ENCODE measurements around the gene MEIS1. TPM values are rescaled to one million over a fixed set of nuclear protein-coding genes. Genes with fewer than 3 reads are reported as not detected.

MEIS1 gene
- total RNA-seq, 1 experiment from 2014 or later = 4.4 TPM

DNA sequence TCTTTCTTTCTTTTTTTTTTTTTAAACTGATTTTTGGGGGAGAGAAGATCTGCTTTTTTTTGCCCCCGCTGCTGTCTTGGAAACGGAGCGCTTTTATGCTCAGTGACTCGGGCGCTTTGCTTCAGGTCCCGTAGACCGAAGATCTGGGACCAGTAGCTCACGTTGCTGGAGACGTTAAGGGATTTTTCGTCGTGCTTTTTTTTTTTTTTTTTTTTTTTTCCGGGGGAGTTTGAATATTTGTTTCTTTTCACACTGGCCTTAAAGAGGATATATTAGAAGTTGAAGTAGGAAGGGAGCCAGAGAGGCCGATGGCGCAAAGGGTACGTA, 587 bp downstream of the MEIS1 start:
- peaks cover 29% of the 10 kb centered on the region for H3K36me3 Mint-ChIP-seq (ENCODE audit: insufficient read depth, unreplicated experiment)
- no peak for DNase-seq (ENCODE audit: unreplicated experiment)

GRCh38 chr2:66435963-66436362, 1.0 kb downstream of the MEIS1 start:
- intact Hi-C loops (cut with micrococcal nuclease) = loop anchor here (1.0 kb wide), 2 partner anchors 59 to 139 kb away; no protein-coding TSS in a partner anchor
- BruUV-seq (replicated peaks) = no TSS peak
- no peak for TF ChIP-seq CTCF (IDR thresholded peaks at IDR 0.05; ENCODE audit: unreplicated experiment)
- H3K4me1 Mint-ChIP-seq (ENCODE audit: insufficient read depth, unreplicated experiment) = peaks cover 6% of the 10 kb centered on the region
- H3K36me3 Mint-ChIP-seq (ENCODE audit: insufficient read depth, unreplicated experiment) = peaks cover 32% of the 10 kb centered on the region
- H3K27ac Mint-ChIP-seq (ENCODE audit: low read depth, unreplicated experiment) = peak overlapping the region; percentile 89
- POLR2A ChIA-PET = interaction anchor here (0.6 to 5.0 kb wide), 24 partner anchors 9 to 1359 kb away, joined by 3 to 48 read pairs (median 4); no protein-coding TSS in a partner anchor
- no peaks in the 10 kb centered on the region for H3K27me3 Mint-ChIP-seq (ENCODE audit: insufficient read depth, unreplicated experiment)
- DNase-seq (ENCODE audit: unreplicated experiment) = no peak
- CTCF ChIA-PET = interaction anchor here (0.6 to 1.4 kb wide), 10 partner anchors 58 to 1409 kb away, joined by 3 to 5 read pairs (median 3); no protein-coding TSS in a partner anchor
- H3K4me3 Mint-ChIP-seq (ENCODE audit: unreplicated experiment) = peak overlapping the region; percentile 84
- no peaks in the 10 kb centered on the region for H3K9me3 Mint-ChIP-seq (ENCODE audit: unreplicated experiment)

More for the DNA sequence above, 587 bp downstream of the MEIS1 start:
- no peaks in the 10 kb centered on the region for H3K27me3 Mint-ChIP-seq (ENCODE audit: insufficient read depth, unreplicated experiment)
- BruUV-seq (replicated peaks) = no TSS peak
- ChIA-PET POLR2A (interaction anchor here (0.6 to 5.0 kb wide), 20 partner anchors 9 to 1215 kb away, joined by 3 to 48 read pairs (median 5); no protein-coding TSS in a partner anchor), CTCF (interaction anchor here (0.6 to 1.4 kb wide), 9 partner anchors 18 to 1181 kb away, joined by 3 to 6 read pairs (median 3); no protein-coding TSS in a partner anchor)
- H3K9me3 Mint-ChIP-seq (ENCODE audit: unreplicated experiment) = no peaks in the 10 kb centered on the region
- H3K27ac Mint-ChIP-seq (ENCODE audit: low read depth, unreplicated experiment) = peak overlapping the region; percentile 89
- H3K4me1 Mint-ChIP-seq (ENCODE audit: insufficient read depth, unreplicated experiment) = peaks cover 6% of the 10 kb centered on the region
- peak overlapping the region; percentile 84 for H3K4me3 Mint-ChIP-seq (ENCODE audit: unreplicated experiment)
- intact Hi-C loops (cut with micrococcal nuclease) = loop anchor here (1.0 kb wide), 2 partner anchors 60 to 140 kb away; no protein-coding TSS in a partner anchor
- no peak for TF ChIP-seq CTCF (IDR thresholded peaks at IDR 0.05; ENCODE audit: unreplicated experiment)

- peaks cover 38% of the 10 kb centered on the region for H3K36me3 Mint-ChIP-seq (ENCODE audit: insufficient read depth, unreplicated experiment)
- no TSS peak for BruUV-seq (replicated peaks)
- peaks cover 6% of the 10 kb centered on the region for H3K4me1 Mint-ChIP-seq (ENCODE audit: insufficient read depth, unreplicated experiment)
- H3K9me3 Mint-ChIP-seq (ENCODE audit: unreplicated experiment) = no peaks in the 10 kb centered on the region
- ChIA-PET CTCF (interaction anchor here (0.5 to 1.4 kb wide), 8 partner anchors 64 to 1408 kb away, joined by 3 to 5 read pairs (median 3); no protein-coding TSS in a partner anchor), POLR2A (interaction anchor here (0.6 to 5.0 kb wide), 18 partner anchors 11 to 1359 kb away, joined by 3 to 48 read pairs (median 4); no protein-coding TSS in a partner anchor)
- intact Hi-C loops (cut with micrococcal nuclease) = no loop called here
- H3K4me3 Mint-ChIP-seq (ENCODE audit: unreplicated experiment) = peak overlapping the region; percentile 84
- TF ChIP-seq CTCF (IDR thresholded peaks at IDR 0.05; ENCODE audit: unreplicated experiment) = no peak
- no peaks in the 10 kb centered on the region for H3K27me3 Mint-ChIP-seq (ENCODE audit: insufficient read depth, unreplicated experiment)
- peak overlapping the region; percentile 89 for H3K27ac Mint-ChIP-seq (ENCODE audit: low read depth, unreplicated experiment)
- no peak for DNase-seq (ENCODE audit: unreplicated experiment)
Observed at GRCh38 chr2:66436581-66437001, 1.7 kb downstream of the MEIS1 start.

- Mint-ChIP-seq H3K9me3 (ENCODE audit: unreplicated experiment) (no peaks in the 10 kb centered on the region), H3K4me3 (ENCODE audit: unreplicated experiment) (peak overlapping the region; percentile 84), H3K27me3 (ENCODE audit: insufficient read depth, unreplicated experiment) (no peaks in the 10 kb centered on the region), H3K27ac (ENCODE audit: low read depth, unreplicated experiment) (peak overlapping the region; percentile 89), H3K36me3 (ENCODE audit: insufficient read depth, unreplicated experiment) (peaks cover 43% of the 10 kb centered on the region), H3K4me1 (ENCODE audit: insufficient read depth, unreplicated experiment) (peaks cover 6% of the 10 kb centered on the region)
- intact Hi-C loops (cut with micrococcal nuclease) = no loop called here
- no peak for TF ChIP-seq CTCF (IDR thresholded peaks at IDR 0.05; ENCODE audit: unreplicated experiment)
- BruUV-seq (replicated peaks) = no TSS peak
- DNase-seq (ENCODE audit: unreplicated experiment) = no peak
- ChIA-PET CTCF (interaction anchor here (0.5 to 1.4 kb wide), 6 partner anchors 133 to 1408 kb away, joined by 3 to 4 read pairs (median 3); no protein-coding TSS in a partner anchor), POLR2A (interaction anchor here (0.6 to 5.0 kb wide), 9 partner anchors 10 to 1027 kb away, joined by 3 to 47 read pairs (median 3); no protein-coding TSS in a partner anchor)
Observed at GRCh38 chr2:66437109-66437690, 2.3 kb downstream of the MEIS1 start.
